GM19239 (cell line): ENCODE data around the gene MRE11.
"Not testable (repeated sequence)": the region's sequence is repeated elsewhere in the genome, so short reads cannot be mapped to it uniquely, and the experiment has no call there.

Experiments used
- DNase-seq: peaks from one replicate; pipeline ENCODE4 v3.0.0; 2011; ENCODE audit warnings: low spot score; ENCODE audit not compliant: insufficient read length
- FAIRE-seq: peaks from 2 replicates; lab custom pipeline; 2011; peaks lifted over from hg19 to GRCh38; lab: Jason Lieb, UNC

The MRE11 gene

GRCh38 chr11:94511932-94512781, 18.5 kb upstream of the MRE11 start, which contains the start of gene C11orf97:
Gene C11orf97 (plus strand): TSS chr11:94512461. CDS start chr11:94512529, 68 bp downstream.
- peak; percentile 36 for DNase-seq
- peak; percentile 90 for FAIRE-seq

- DNase-seq (no peak), FAIRE-seq (no peak)
These were observed 13.8 kb upstream of the MRE11 start for GRCh38 chr11:94507485-94507884.

DNA sequence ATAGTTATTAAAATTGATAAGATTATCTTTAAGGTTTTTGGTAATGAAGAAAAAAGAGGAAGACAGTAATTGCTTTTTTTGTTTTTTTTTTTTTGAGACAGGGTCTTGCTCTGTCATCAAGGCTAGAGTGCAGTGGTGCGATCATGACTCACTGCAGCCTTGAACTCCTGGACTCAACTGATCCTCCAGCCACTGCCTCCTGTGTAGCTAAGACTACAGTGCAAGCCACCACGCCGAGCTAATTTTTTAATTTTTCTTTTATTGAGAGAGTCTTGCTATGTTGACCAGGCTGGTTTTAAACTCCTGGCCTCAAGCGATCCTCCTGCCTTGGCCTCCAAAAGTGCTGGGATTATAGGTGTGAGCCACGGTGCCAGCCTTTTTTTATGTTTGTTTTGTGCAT, 12.9 kb upstream of the MRE11 start:
- not testable (repeated sequence) for FAIRE-seq, DNase-seq

- DNase-seq (no peak), FAIRE-seq (peak; percentile 72)
These were observed 11.1 kb upstream of the MRE11 start for GRCh38 chr11:94504689-94505293.

DNA sequence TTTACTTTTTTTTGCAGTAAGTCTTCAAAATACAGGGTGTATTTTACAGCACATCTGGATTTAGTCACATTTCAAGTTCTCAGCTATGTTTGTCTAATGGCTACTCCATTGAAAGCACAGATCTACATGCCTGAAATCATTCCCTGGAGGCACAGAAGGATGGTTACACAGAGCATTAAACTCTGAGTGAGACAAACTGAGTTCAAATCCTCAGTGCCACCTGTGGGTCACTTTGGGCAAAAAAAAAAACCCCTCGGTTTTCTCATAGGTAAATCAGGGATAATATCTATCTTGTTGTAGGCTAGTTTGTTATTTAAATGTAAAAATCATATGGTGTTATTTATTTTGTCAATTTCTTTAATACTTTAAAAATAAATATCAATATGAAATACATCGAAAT, 7.9 kb upstream of the MRE11 start:
- FAIRE-seq (no peak), DNase-seq (no peak)

- DNase-seq (no peak), FAIRE-seq (no peak)
These were observed 6.5 kb upstream of the MRE11 start for GRCh38 chr11:94500181-94500580.

DNA sequence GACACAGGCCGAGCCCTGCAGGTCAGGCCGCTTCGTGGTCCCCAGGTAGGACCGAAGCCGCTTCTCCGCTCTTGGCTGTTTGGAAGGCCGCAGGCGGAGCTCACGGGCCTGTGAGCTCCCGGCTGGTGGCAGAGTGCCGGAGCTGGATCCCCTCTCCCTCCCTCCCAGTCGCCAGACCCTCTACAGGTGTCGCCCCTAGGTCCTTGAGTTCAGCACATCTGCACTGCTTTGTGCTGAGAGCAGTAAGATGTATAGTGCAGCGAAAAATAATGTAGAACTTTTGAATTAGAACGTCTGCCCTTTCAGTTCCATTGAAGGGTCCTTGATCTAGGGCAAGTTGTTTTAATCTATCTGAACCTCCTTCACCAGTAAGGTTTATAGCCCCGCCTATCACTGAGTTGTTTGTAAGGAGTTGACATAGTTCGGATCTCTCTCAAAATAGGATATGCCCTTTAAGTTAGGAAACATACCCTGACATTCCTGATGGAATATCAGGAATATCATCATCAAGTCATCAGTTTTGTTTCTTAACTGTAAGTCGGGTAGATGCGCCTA, 559 bp upstream of the MRE11 start:
- FAIRE-seq (no peak), DNase-seq (no peak)

GRCh38 chr11:94486068-94486467, 7.6 kb downstream of the MRE11 start:
- no peak for FAIRE-seq
- no peak for DNase-seq

DNA sequence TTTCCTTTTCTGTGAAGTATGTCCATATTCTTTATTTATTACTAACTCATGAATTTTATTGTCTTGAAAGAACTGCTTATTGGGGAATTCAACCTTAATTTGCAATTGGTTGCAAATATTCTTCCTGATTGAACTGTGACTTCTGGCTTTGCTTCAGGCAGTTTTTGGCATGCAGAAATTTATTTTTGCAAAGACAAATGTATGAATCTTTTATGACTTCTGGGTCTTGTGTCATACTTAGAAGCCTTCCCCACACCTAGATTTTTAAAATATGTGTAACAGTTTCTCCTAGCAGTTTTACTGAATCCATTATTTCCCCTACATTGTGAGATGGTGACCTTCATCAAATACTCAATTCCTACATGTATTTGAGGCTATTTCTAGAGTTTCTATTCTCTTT, 12.3 kb downstream of the MRE11 start:
- FAIRE-seq (no peak), DNase-seq (no peak)

GRCh38 chr11:94477624-94478023, 16.0 kb downstream of the MRE11 start:
- FAIRE-seq: no peak
- DNase-seq: no peak

GRCh38 chr11:94472916-94473799, 20.5 kb downstream of the MRE11 start:
- FAIRE-seq (peak; percentile 92), DNase-seq (peak; percentile 18)

DNA sequence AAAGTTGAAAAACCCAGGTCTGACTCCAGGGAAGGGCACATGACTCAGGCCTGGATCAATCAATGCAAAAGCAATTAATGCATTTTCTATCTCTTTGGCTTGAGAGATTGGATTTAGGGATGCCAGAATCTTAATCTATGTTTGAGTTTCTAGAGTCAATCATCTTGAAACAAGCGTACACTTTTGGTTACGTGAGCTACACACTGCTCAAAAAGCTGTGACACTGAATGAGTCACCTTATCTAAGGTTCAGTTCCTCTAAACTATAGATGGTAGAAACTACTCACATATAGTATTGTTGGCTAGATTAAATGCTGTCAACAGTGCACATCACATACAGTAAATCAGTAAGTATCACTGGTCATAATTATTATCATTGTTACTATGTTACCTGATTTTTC, 24.2 kb downstream of the MRE11 start:
- DNase-seq (no peak), FAIRE-seq (peak; percentile 71)

GRCh38 chr11:94459576-94459975, 34.1 kb downstream of the MRE11 start:
- FAIRE-seq (no peak), DNase-seq (no peak)

- FAIRE-seq (peak; percentile 26), DNase-seq (no peak)
These were observed 36.3 kb downstream of the MRE11 start for GRCh38 chr11:94457118-94458029.

DNA sequence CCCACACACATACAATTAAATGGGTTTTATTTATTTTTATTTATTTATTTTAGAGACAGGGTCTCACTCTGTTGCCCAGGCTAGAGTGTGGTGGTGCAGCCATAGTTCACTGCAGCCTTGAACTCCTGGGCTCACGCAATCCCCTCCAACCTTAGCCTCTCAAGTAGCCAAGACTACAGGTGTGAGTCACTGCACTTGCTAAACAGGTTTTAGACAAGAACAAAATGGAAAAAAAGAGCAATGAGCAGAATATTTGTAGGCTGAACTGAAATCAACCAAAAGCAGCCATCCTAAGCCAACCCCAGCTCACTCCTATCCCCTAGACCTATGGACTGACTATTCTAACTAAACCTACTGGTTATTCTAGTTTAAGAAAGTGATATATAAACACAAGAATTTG, 37.8 kb downstream of the MRE11 start:
- no peak for DNase-seq
- no peak for FAIRE-seq

DNA sequence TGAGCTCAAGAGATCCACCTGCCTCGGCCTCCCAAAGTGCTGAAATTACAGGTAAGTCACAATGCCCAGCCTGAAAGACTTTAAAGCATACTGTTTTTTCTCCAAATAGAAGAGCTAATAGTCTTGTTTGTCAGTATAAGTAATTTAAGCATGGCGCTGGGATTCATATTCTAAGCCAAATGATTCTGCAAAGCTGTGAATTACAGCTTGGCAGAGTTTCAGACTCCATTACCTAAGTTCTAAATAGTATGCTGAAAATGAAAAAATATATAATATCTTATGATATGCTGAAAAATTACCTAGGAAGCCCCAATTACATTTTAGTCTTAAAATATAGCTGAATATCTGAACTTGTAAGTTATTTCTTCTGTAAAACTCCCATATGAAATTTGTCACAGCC, 39.3 kb downstream of the MRE11 start:
- no peak for FAIRE-seq
- no peak for DNase-seq

GRCh38 chr11:94452988-94453387, 40.7 kb downstream of the MRE11 start:
- DNase-seq (no peak), FAIRE-seq (no peak)

DNA sequence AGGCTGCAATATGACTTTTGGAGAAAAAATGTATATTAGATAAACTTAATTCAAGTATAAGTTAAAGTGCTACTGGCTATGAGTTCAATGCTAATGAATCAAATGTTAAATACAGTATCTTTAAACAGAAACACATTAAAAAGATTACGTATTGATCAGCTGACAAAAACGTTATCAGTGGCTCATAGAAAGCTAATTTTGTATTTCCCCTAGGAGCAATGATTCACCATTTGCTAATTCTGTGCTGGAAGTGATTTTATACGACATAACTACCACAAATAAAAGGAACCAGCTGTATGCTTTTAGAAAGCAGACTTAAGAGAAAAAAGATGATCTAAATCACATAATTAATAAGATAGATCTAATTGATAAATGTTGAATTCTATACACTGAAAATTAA, 43.6 kb downstream of the MRE11 start:
- FAIRE-seq: no peak
- no peak for DNase-seq

DNA sequence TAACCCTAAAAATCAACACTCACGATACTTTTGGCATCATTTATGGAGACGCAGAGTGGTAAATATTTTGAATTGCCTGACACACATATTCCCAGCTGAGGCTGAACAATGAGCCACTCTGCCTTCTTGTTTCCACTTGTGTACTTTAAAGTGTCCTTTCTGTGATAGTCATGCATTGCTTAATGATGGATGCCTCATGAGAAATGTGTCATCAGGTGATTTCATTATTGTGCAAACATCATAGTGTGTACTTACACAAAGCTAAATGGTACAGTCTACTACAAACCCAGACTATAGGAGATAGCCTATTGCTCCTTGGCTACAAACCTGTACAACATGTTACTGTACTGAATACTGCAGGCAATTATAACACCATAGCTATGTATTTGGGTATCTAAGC, 44.2 kb downstream of the MRE11 start:
- no peak for DNase-seq
- FAIRE-seq: no peak
